Measurements from ENCODE around the gene NOX3.

The NOX3 gene

DNA sequence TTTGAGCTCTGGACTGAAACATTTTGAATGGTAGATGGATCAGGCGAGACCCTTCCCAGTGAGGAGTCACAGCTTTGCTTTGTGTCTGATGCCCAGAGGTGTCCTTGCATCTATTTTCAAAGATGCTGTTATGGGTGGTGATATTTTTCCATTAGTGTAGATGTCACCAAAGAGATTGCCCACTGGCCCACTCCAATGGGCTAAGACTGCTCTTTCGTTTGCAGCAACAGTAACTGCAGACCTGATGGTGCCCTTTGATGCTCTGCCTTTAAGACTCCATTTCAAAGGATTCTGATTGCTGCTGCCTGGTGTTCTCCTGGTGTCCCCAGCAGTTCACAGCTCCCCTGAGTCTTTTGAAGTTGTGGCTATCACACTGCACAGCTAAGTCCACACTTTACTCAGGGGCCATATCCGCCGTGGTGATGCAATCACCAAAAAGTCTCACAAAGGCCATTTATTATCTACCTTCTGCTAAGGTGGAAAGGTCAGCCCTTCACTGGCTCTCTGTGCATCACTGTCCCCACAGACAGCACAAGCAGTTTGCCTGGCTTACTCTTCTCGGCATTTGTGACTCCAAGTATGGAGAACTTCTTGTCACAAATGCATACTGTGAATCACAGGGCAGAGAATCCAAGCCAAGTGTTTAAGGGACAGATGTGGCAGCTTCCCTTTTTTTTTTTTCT lies 56.4 kb downstream of the NOX3 start:
- no peak for DNase-seq
- ATAC-seq, result no peak

DNA sequence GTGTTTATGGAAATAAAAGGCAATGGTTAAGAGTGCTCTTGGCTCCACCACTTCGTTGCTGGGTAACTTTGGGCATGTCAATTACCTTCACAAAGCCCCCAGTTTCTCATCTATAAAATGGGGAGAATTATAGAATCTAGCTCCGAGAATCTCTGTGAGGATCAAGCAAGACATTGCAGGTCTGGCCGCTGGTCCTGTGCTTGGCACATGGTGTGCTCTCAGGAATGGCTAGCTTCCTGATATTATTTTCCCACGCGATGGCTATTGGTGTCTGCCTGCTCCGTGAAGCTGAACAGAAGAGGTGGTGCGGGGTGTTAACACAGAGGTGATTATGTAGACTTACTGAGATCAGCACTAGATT lies 57.0 kb downstream of the NOX3 start:
- DNase-seq (no peak), ATAC-seq (no peak)

DNA sequence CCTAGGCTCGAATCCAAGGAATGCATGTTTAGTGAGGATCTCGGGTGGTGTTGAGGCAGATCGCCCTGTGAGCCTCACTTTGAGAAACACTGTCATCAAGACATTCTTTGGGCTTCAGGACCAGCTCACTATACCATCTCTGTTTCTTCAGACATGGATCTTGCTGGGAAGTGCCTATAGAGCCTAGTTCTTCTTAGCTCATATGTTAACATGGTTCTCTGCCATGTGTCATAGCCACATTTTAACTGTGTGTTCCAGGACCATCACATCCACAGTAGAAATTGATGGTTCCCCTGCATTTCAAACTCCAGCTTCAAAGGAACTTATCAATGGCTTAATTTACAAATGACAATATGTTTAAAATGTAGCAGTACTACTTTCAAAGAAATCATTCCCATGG lies 57.4 kb downstream of the NOX3 start:
- no peak for ATAC-seq
- no peak for DNase-seq

DNA sequence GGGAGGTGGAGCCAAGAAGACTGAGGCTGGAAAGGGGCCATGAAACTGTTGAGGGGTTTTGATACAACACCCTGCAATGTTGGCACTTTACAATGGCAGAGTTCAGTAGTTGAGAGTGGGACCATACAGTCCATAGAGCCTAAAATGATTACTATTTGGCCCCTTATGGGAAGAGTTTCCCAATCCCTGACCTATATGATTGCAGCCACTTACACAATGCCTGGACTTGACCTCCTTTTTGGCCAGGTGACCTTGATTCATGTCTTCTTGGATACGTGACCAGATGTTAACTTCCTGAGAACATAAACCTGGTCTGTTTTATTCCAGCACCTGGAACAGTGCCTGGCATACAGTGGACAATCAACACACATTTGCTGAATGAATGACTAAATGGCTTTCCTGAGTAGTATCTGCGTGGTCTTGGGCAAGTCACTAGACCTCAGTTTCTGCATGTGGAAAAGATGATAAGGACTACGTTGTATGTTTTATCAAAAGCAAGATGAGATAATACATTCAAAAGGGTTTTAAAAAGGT lies 58.4 kb downstream of the NOX3 start:
- ATAC-seq (no peak), DNase-seq (no peak)

DNA sequence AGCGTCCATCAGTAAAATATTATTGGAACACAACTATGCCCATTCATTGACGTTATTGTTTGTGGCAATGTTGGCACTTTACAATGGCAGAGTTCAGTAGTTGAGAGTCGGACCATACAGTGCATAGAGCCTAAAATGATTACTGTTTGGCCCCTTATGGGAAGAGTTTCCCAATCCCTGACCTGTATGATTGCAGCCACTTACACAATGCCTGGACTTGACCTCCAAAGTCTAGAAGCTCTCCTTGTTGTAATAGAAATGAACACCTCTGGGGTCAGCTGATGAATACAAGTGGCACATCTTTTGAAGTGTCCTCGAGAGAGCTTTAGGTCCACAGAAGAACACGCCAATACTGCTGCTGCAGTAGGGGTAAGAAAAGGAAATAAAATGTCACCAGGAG lies 59.0 kb downstream of the NOX3 start:
- no peak for DNase-seq
- no peak for ATAC-seq

DNA sequence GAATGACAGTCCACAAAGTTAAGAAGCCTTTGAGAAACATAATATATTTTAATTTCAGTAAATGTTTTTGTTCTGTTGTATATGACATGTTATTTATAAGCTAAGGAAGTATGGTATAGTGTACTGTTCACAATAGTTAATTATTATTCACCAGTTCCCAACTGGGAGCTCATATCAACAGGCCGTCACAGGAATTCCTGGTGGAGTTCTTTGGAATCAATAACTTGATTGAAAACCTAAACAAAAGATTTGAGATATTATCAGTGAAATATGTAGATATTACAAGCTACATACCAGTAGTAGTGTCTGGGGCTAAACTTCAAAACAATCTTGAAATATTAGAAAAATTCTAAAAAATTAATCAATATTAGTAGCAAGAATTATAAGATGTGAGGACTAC lies 60.3 kb downstream of the NOX3 start:
- no peak for ATAC-seq
- DNase-seq, result no peak

DNA sequence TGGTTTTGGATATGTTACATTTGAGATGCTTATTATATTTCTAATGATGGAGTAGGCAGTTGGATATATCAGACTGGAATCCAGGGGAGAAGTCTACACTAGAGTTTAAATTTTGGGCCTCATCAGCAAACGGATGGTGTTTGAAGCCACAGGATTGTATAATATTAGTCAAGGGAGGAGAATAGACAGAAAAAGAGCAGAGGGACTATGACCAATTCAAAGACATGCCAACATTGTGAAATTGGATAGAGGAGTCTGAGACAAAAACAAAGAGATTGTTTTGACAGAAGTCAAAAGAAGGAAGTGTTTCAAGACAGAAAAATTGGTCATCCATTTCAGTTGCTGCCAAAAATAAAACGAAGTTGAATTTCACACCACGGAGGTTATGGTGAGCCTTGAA lies 66.5 kb downstream of the NOX3 start:
- no peak for ATAC-seq
- no peak for DNase-seq

DNA sequence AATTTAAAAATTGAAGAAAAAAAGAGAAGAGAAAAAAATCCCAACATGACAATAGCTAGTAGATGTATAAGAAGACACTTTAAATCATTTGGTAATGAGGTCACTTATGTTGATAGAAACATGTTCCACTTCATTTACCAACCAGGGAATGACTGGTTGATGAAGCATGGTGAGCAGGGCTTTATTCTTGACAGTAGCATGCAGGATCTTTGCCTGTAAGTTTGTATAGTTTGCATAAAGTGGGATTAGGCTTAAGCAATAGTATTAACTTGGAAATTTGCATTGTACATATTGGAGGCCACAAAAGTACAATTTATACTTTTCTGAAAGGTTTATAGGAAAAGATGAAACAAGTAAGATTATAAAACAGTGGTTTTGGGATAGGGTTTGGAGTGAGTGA lies 67.0 kb downstream of the NOX3 start:
- DNase-seq, result no peak

DNA sequence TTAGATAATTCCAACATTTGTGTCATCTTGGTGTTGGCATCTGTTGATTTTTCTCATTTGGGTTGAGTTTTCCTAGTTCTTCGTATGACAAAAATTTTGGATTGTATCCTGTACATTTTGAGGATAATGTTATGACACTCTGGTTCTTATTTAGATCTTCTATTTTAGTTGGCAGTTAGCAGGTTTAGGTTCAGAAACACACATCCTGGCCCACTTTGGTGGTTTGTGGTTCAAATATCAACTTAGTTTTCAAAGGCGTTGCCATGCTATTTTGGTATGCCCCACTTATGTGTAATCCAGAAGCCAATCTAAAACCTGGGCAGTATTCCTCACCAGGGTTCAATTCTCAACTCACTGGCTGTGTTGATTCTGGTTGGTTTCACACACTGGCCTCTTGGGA lies 68.2 kb downstream of the NOX3 start:
- ATAC-seq, result no peak

More for the DNA sequence above, 67.0 kb downstream of the NOX3 start:
- ATAC-seq, result no peak

DNA sequence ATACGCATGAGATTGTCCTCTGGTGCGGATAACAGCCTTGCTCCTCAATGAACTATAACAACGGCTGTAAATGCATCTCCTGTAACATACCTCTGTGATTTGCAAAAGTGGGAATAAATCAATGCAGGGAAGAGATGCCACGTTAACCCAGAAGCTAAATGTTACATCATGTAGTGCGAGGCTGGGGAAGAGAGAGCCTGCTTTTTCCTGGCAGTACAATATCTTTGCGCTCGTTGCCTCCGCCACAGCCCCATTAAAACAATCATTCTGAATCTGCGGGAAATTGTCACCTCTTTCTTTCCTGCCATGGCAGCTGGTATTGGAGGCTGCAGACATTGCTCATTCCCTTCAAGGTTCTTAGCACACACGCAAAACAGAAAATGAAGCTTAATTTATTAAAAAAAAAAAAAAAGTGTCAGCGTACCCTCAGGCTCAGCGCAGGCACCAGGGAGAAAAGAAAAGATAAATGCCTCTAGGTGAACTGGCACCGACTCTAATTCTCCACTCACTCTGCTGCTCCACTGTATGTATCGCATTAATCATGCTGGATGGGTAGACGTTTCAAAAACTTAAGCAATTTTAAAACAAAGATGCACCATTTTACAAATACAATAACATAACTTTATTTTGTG lies 71.2 kb downstream of the NOX3 start:
- no peak for ATAC-seq
- DNase-seq, result no peak

More for the DNA sequence above, 68.2 kb downstream of the NOX3 start:
- DNase-seq, result no peak

DNA sequence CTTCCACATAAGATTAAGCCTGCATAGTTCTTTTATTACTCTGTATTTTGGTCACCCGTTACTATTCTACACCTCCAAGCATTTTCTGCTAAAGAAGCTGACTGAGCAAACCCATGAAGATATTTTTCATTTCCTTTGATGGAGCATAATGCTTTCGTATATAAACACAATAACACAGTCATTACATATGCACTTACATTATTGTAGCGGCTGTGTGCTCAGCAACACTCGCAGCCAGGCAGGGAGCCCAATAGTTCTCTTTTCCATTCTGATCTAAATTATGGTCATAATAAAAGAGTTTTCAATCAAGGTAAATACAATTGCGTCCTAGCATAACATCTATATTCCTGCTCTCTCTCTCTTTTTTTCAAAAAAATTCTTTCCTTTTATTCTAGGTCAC lies 71.7 kb downstream of the NOX3 start:
- ATAC-seq (no peak), DNase-seq (no peak)

DNA sequence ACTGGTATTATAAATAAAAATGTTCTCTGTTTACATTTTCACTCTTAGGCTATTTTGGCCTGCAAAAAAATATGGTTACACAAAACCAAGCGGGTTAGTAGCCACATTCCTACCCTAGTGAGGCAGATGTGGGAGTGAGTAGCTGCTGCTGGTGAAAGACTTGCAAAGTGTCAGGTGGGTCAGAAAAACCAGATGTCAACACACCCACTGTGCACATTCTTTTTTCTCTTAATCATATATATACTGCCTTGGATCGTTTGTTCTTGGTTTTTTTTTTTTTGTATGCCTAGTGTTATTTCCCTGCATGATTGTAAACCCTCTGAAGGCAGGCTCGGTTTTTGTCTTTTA lies 73.3 kb downstream of the NOX3 start:
- ATAC-seq (no peak), DNase-seq (no peak)

DNA sequence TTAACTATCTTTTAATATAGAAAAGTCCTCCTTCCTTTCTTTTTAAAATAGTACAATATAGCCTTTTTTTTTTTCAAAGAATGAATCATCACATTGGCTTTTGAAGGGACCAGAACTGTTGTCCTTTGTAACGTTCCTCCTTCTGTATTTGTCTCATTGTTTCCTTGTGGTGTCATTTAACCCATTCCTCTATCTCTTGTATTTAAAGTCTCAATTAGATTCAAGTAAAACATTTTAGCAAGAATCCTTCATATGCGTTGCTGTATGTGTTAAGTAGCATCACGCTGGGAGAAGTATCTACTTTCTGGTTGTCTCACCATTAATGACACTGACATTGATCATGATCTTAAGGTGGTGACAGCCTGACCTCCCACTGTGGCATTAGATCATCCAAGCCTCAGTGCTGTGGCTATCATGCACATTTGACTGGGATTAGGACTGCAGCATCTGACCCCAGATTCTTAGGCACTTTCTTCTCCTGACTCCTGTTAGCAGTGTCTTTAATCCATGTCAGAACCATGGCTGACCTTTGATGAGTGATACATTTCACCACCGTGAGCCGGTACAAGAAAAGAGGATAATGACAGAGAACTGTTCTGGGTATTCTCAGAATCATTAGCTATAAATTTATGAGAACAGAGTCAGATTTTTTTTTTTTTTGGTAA lies 73.8 kb downstream of the NOX3 start:
- ATAC-seq (no peak), DNase-seq (no peak)

DNA sequence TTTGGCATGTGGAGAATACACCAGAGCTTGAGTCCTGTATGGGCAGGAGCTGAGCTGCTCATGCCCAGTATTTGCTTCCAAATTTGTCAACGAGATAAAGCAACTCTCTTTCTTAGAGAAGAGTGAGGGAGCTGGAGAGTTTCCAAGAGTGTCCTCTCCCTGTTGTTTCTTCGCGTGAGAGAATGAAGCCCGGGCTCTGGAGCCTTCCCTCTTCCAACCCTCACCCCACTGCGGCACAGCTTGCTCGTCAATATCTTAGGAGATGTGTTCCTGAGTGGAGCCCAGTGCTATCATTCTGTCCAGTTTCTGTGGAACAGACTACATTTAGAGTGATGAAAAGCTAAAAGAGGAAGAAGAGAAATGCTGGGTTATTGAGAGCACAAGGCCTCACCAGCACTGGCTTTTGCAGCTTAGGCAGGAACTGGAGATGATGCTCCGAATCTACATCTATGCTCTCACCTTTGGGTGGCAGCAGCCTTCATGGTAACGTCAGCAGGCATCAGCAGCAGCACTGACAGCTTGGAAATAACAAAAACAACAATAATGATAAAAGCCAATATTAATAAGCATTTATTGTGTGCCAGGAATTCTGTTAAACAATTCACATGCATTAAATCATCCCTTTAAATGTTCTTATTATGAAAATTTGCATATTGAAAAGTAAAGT lies 74.8 kb downstream of the NOX3 start:
- ATAC-seq (no peak), DNase-seq (no peak)

DNA sequence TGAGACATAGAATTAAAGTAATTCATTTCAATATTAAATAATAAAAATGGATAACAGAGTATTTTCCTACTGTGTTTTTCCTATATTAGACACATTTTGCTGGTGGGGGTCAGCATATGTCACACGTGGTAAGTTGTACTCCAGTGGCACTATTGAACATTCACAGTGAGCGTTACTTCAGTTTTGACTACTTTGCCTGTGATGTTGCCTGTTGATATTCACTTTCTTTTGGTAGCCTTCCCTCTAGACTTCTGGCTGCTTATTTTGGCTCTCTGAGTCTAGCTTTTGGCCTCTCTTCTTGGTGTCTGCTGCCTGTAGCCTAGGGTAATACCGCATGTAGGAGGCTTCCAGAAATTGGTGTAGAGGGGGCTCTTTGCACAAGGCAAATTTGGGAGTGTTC lies 76.9 kb downstream of the NOX3 start:
- no peak for ATAC-seq
- DNase-seq, result no peak

DNA sequence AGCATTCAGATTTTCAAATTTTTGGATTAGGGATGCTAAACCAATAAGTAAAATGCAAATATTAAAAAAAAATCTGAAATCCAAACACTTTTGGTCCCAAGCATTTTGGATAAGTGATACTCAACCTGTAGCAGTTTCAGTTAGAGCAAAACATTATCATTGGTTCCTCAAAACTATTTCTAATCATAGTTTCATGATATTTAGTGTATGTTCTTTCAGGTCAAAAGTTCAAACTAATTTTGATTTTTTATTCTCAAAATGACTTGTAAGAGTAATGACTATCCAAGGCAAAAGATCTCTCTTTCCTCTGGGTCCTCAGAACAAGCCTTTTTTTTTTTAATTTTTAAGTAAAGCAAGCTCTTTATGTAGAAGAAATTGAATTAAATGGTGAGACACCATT lies 77.4 kb downstream of the NOX3 start:
- DNase-seq, result no peak
- no peak for ATAC-seq

DNA sequence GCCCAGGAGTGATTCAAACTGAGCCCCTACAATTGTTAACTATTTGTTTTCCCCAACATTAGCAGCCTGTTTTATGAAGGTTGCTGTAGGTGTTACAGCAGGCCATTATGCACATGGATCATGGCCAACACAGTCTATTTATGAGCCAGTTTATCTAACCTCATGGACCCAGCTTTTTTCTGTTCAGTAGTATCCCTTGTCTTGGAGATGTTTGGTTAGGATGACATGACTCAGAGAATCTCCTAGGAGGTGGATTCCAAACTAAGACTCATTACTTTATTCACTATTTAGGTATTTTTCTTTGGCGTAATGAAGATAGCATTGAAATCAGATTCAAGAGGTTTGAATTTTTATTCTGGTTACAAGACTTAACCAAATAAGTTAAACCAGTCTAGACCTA lies 78.6 kb downstream of the NOX3 start:
- ATAC-seq (no peak), DNase-seq (no peak)

DNA sequence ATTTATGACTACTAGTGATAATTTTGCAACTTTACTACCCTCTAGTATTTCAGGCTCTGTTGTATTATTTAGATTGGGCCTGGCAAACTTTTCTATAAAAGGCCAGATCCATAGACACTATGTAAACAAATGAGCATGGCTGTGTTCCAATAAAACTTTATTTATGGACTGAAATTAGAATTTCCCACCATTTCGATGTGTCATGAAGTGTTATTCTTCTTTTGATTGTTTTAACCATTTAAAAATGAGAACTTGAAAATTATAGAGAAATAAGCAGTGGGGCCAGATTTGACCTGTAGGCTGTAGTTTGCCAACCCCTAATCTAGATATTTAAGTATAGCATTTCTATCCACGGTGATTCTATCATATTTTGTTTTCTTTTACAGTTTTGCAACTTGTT lies 79.8 kb downstream of the NOX3 start:
- no peak for DNase-seq
- no peak for ATAC-seq

DNA sequence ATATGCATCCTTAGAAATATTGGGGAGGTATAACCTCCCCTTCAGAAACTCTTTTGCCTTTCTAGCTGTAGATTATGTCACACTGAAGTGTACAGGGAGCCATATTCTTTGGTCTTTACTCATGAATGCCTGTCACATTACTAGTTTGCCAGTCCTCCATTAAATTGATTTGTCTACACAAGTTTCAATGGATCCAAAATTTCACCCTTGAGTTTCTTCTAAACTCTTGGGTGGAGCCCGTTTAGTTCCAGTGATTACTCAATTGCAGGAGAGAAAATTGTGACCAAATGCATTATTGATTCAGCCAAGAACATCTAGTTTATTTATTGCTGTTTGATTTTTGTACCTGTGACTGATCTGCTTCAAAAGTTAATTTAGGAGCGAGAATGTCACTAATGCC lies 81.0 kb downstream of the NOX3 start:
- no peak for DNase-seq
- ATAC-seq, result no peak

DNA sequence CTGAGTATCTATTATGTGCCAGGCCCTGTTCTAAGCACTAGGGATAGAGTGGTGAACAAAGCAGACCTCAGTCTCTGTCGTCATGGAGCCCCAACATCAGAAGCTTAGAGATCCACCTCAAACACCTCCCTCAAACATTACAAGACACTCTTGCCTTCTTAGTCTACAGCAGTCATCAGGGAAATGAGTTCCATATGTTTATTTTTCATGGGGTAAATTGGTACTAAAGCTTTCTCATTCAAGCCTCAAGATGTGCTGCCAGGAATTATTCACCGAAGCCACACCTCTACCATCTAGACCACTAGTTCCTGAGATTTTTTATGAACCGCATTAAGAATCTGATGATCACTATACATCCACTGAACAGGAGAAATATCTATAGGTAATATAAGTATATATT lies 82.4 kb downstream of the NOX3 start:
- DNase-seq (no peak), ATAC-seq (no peak)

DNA sequence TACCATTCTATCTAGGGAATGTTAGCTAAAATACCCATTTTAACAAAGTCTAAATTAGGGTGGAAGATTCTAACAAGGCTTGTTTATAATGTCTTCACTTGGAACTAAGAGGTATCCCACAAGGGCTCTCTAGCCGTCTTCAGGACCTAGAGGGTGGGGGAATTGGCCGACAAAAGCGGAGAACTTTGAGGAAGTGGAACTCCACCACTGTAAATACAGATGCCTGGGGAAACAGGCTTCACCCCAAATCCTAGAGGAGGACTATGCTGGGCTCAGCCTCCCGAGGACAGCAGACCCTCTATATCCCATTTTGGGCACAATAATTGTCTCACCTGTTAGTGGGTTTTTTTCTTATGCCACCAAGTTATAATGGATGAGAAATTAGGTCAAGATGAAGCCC lies 83.4 kb downstream of the NOX3 start:
- DNase-seq (no peak), ATAC-seq (no peak)

DNA sequence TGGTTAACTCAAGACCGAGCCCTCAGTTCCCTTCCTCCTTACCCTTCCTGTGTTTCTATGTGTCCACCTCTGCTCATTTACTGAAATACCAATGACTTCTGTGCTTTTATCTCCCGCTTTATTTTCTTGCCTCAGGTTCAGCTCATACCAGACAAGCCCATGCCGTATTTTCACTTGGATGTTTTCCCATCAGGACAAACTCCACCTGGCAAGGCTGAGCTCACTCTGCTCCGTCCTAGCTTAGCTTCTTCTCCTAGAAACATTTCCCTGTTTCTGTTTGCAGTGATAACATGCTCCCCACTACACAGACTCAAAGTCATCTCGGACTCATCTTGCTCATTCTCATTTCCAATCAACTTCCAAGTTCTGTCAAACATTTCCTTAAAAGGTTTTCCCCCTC lies 84.4 kb downstream of the NOX3 start:
- DNase-seq, result no peak
- no peak for ATAC-seq

DNA sequence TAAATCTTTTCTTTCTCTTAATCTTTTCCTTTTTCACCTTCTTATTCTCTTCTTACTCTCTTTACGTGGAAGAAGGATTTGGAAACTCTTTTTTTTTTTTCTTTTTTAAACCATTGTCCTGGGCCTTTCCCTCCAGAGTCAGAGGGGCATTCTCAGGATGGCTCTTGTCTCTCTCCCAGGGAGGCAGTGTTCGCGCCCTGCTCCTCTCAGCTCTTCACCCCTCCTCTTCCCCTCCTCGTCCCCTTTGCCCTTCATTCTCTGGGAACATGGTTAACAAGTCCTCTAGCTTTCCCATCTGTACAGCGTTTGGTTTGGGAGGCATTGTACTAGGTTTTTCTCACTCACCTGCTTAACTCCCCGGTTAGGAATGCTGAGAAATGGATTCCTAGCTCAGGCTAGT lies 89.3 kb downstream of the NOX3 start:
- no peak for ATAC-seq
- no peak for DNase-seq

Data from stimulated activated naive CD8-positive, alpha-beta T cell treated with anti-CD3 and anti-CD28 coated beads, Interleukin-15, Interleukin-2, amounts not matched to agents 100 U/mL and 50 U/mL, for 24 hours (primary cell).